Cortex of kidney (tissue), 1 donor: ENCODE data around the gene KLRF1.

Experiments used
- DNase-seq: peaks from one replicate; lab custom pipeline; 2025; lab: John Stamatoyannopoulos, UW

The KLRF1 gene

GRCh38 chr12:9809338-9809737 is 17.9 kb upstream of the KLRF1 start:
- no peak for DNase-seq

DNA sequence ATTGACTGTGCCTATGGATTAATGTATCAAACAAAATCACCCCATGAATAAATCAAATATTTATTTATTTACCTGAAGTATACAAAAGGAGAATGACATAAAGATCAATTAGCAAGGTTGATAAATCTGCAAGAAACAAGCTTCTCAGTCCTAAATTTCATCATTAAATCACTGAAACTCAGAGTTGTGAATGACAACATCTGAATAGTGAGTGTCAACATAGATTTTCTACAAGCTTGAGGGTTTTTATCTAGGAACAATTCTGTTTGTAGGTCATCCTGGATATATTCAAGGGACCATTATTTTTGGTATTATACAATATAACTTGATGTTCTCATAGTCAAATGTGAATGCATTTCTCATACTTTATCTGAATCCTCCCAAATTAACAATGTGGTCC is 17.4 kb upstream of the KLRF1 start:
- DNase-seq = no peak

DNA sequence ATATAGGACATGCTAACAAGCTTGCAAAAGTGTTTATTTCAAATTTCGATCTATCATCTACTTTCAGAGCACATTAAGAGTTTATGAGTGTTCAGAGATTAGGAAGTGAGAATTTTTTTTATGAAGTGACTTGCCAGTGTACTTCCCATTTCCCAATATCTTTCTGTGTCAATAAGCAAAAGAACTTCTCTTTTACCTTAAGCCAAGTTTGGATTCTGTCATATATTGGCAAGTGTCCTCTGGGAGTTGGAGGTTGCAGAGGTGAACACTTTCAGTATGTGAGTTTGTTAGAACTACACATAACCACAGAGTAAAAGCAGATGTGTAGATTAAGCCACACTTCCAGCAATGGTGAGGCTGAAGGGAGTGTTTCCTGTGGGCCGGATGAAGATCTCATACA is 16.6 kb upstream of the KLRF1 start:
- no peak for DNase-seq

GRCh38 chr12:9811621-9812020 is 15.7 kb upstream of the KLRF1 start:
- no peak for DNase-seq

DNA sequence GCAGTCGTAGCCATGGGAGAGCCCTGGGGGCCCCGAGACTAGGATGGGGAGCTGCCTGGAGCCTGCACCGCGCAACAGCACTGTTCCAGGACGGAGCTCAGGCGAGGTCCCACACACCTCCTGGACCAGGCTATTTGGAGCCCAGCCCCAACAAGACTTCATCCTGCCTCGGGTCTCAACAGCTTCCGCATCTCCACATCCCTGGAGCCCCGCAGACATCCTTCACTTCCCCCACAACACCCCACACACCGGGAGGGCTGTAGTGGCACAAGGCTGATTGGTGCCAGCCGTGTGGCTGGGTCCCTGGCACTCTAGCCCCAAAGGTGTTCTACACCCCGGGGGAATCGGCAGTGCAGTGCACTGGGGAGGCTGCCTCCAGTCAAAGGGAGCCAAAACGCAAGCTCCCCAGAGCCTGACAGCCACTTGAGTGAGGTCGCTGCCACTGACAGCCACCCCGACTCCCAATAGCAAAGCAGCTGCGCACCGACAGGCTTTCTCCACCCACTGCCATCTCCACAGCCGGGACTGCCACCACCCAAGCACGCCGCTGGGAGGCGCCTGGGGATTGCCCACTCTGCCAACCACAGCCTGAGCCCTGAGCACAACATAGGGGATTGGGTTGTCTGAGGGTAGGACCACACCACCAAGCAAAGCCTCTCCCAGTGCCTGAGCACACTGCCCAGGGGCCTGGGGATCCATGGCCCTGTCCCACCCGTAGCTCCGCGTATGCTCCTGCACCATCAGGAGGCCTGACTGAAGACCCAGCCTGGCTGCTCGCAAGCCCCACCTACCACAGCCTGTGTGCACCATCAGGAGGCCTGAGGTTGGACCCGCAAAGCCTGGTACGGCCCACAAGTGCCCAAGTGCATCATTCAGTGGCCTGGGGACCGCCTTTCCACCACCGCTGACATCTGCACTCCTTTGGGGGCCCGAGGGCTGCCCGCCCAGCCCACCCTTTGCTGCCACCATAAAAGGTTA is 13.2 kb upstream of the KLRF1 start:
- no peak for DNase-seq

DNA sequence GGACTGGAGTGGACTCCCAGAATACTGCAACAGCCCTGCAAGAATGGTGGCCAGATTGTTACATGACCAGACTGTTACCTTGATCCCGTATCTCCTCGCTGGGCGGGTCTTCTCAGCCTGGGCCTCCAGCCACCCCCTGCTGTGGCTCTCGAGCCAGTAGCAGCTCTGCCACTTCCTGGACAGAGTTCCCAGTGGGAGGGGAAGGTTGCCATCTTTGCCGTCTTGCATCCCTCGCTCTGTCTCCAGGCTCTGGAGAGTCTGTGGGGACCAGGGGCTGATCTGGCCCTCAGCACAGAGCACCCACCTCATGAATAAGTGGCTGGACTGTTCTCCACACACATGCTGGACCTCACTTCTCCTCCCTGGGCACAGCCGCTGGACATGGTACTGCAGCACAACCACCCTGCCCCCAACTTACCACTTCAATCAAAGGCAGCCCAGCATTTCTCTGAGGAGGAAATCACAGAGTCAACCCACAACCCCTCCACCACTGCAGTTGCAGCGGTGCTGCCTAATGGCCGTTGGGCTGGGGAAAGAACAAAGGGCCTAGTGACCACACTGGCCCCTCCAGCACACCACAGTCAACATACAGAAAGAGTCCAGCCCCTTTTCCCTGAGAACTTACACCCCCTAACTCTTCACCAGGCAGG is 6.9 kb upstream of the KLRF1 start:
- DNase-seq = no peak

GRCh38 chr12:9829483-9829882 is 2.2 kb downstream of the KLRF1 start:
- no peak for DNase-seq

DNA sequence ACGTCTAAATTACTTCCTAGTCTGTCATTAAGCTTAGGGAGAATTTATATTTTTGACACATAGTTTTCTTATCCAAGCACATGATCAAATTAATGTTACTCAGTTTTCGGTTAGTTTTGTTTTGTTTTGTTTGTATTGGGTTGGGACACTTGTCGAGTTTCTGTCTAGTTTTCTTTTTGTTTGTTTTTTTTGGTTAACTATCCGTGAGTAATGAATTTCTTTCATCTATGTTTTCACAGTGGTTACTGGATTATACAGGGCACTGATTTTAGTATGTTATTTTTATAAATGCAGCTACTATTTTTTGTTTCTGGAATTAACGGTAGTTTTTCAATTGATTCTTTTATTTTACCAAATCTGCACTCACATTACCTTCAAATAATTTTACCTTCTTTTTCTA is 2.7 kb downstream of the KLRF1 start:
- DNase-seq = no peak

DNA sequence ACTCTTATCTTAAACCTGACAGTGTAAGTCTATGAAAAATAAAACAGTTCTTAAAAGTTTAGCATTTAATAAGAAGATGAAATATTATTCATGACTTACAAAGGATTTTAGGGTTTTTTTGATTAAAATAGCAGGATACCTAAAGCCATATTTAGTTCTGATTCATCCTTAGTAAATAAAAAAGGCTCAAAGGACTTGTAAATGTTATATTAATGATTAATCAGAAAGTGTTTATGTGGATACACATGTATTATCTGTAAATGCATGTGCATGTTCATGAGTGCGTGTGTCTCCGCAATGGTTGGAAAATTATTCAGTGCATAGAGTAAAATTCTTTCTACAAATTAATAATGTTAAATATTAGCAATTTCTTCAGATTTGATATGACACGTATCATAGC is 4.4 kb downstream of the KLRF1 start:
- DNase-seq = no peak

DNA sequence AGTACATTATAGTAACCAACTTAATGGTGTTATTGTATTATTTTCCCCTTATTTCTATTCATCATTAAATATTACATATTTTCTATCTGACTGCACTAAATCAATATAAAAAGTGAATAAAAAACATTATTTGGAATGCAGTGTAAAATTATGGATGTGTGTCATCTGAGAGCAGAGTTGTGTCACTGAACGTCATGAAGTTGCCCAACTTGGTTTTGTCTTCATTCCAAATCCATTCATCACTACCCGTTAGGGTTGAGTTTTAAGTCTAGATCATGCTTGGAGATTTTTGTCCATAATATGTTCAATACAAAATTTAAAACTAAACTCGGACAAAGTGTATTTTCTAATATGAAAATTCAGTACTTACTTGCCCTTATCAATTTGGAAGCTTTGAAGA is 16.1 kb downstream of the KLRF1 start:
- DNase-seq = no peak

- no peak for DNase-seq
These were observed 21.6 kb downstream of the KLRF1 start for GRCh38 chr12:9848899-9849298.

DNA sequence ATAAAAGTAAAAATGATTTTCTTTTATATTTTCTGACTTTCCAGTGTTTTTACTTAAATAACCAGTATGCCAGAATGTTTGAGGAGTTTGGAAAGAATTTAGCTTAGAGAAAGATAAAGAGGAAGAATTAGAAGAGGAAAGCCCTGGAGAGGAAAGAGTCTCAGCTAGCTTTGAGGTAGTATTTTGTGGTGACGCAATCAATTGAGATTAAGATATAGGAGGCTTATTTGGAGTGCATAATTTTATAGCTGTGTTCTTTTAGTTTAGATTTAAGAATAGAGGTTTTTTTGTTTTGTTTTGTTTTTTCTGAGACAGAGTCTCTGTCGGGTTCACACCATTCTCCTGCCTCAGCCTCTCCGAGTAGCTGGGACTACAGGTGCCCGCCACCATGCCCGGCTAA is 23.8 kb downstream of the KLRF1 start:
- DNase-seq = no peak

- no peak for DNase-seq
These were observed 24.6 kb downstream of the KLRF1 start for GRCh38 chr12:9851927-9852326.

DNA sequence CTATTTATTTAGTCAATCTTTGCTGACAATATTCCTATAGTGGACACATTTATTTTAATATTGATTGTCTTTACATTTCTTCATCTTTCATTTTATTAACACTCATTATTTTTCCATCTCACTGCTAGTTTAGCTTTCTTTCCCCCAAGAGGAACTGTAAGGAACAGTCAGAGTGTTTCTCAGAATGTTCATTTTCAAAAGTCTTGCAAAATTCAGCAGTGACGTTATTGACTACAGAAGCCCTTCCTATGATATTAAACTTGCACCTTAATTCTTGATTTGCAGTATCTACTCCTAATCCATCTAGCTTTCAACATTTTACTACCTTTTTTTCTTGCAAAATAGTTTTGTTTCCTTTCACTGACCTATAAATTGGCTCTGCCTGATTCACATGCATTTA is 28.9 kb downstream of the KLRF1 start:
- DNase-seq = no peak

DNA sequence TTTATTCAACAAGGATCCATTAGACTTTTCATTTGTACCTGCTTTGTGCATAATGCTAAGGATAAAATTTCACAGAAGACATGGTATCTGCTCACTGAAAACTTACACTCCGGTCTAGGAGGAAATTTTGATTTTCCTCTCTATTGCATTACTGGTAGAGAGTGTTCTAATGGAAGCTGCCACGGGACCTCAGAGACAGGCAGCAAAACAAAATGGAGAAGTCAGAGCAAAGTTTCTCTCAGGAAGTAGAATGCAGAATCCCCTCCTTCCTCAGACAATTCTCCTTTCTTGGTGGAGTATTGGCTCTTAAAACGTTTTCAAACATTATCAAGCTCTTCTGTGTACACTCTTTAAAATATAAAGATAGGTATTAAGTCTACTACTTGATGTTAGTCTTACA is 29.6 kb downstream of the KLRF1 start:
- no peak for DNase-seq

DNA sequence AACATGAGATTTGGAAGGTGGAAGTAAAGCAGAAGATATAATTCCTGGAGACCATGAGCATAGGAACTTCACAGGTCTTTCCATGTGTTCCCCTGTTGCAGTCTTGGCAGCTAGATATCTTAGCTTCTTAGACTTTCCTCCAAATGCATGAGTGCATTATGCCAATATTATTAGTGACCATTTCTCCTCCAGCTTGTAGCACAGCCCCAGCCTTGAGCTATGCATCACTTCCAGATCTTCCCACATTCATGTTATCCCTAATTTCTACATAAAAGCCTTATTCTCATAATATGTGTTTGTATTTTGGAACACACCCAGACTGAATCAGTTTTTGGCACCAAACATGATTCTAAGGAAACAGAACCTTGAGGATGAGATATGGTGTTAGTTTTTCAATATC is 30.9 kb downstream of the KLRF1 start:
- DNase-seq = no peak

GRCh38 chr12:9864913-9865675 is 37.8 kb downstream of the KLRF1 start:
- DNase-seq = no peak

- DNase-seq = no peak
These were observed 39.6 kb downstream of the KLRF1 start for GRCh38 chr12:9866860-9867269.

DNA sequence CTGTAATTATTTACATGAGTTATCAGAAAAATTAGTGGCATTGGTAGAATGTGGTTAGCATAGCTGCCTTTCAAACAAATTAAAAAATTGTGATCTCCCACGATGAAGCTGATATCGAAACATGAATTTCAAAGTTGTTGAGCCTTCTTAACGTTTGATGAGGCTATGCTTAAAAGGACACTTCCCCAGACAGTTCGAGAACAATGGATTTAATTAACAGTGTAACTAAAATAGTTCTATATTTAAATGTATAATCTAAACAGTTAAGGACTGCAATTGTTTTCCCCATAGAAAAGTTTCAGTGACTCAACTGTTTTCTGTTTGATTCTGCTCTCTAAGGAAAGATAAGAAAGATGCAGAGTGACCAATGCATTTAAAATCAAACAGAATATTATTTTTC is 40.2 kb downstream of the KLRF1 start:
- DNase-seq = no peak

DNA sequence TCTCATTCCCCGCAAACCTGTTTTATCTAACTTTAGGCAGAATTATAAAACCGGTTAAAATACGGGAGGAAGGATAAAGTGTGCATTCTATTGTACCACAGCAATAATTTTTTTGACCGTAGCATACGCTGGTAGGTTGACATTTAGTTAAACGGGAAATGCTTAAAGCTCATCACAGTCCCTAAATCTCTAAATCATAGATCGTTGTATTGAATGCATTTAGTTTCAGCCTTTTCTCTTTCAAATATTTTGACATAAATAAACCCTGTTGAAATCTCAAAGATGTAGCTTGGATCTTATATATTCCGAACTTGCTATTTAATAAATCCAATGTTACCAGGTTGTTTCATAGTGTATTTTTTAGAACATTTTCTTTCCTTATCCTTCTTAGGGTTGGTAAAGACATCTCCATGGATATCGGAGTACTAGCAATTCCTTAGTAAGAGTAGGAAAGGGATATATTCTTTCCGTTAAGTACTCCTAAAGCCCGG is 41.1 kb downstream of the KLRF1 start:
- no peak for DNase-seq

GRCh38 chr12:9868951-9869306 is 41.6 kb downstream of the KLRF1 start:
- no peak for DNase-seq

- no peak for DNase-seq
These were observed 42.3 kb downstream of the KLRF1 start, which contains the start of gene CLEC2B for GRCh38 chr12:9869307-9870161. CLEC2B (minus strand) TSS chr12:9869354.
